Jurkat, Clone E6-1 (cell line): ENCODE results near the gene PIGZ.
A peak's percentile ranks its signal among the peaks of the same experiment; 100 is the strongest.

ENCODE experiments used
- DNase-seq: peaks from one replicate; pipeline ENCODE4 v3.0.0-alpha.2; 2011; ENCODE audit warnings: low read depth, low spot score
- H3K4me3 ChIP-seq: 2 replicates; pipeline ENCODE4 v1.5.1; 2011; ENCODE audit warnings: mild to moderate bottlenecking, low read length, control low read depth, moderate library complexity

Gene PIGZ

DNA sequence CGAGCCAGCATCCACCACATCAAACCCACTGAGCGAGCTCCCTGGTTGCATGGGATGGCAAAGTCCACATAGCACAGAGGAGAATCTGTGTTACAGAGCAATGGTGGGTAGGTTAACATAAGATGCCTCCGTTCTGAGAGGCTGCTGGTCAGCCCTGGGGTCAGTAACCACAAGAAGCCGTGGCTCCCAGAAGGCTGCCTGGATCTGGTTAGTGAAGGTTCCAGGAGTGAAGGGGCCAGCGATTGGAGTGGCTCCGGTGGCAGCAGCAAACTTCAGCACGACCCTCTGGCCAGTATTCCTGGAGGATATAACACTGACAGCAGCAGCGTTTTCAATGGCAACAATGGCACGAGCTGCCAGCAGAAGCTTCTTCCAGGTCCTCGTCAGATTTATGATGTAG lies 18.4 kb upstream of the PIGZ start:
- DNase-seq, result no peak

DNA sequence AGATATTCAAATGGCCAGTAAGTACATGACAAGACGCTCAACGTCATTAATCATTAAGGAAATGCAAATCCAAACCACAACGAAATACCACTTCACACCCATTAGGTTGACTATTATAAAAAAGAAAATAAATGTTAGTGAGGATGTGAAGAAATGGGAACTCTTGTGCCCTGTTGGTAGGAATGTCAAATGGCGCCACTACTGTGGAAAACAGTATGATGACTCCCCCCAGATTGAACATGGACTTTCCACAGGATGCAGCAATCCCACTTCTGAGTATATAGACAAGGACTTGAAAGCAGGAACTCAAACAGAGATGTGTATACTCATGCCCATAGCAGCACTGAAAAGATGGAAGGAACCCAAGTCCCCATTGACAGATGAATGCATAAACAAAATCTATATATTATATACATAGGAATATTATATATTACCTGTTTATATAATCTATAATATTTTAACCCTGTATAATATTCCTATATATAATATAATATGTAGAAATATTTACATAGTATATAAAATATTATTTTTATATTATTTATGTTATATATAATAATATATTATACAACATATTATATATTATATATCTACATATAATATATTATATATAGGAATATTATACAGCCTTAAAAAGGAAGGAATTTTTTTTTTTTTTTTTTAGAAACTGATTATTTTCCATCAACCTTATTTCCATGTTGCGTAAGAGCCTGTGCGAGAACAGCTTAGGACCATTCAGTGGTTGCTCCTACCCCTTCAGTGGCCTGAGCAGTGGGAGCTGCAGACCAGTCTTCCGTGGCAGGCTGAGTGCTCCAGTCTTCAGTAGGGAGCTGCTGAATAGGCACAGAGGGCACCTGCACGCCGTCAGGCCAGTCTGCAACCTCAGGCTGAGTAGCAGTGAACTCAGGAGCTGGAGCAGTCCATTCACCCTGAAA lies 17.6 kb upstream of the PIGZ start:
- no peak overlapping the region for H3K4me3 ChIP-seq
- DNase-seq, result no peak

More for the DNA sequence above, 18.4 kb upstream of the PIGZ start:
- no peak overlapping the region for H3K4me3 ChIP-seq

GRCh38 chr3:196985298-196985697 lies 16.7 kb upstream of the PIGZ start:
- no peak overlapping the region for H3K4me3 ChIP-seq
- no peak for DNase-seq

DNA sequence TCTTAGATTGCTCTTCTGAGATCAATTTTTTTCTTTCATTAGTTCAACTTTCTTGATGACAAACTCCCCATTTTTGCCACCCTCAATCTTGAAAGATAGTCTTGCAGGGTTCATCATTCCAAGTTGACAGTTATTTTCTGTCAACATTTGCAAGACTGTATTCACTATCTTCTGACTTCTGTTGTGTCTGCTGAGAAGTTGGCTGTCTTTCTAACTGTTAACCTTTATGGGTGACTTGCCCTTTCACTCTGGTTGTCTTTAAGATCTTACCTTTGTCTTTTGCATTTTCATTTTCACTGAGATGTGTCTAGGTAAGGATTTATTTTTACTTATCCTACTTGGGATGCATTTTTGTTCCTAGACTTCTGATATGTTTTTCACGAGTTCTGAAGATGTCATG lies 14.6 kb upstream of the PIGZ start:
- DNase-seq, result no peak
- no peak overlapping the region for H3K4me3 ChIP-seq

- H3K4me3 ChIP-seq, result no peak overlapping the region
- no peak for DNase-seq
Measured at GRCh38 chr3:196981657-196982056, 13.0 kb upstream of the PIGZ start.

GRCh38 chr3:196979545-196979944 lies 10.9 kb upstream of the PIGZ start:
- no peak for DNase-seq
- no peak overlapping the region for H3K4me3 ChIP-seq

DNA sequence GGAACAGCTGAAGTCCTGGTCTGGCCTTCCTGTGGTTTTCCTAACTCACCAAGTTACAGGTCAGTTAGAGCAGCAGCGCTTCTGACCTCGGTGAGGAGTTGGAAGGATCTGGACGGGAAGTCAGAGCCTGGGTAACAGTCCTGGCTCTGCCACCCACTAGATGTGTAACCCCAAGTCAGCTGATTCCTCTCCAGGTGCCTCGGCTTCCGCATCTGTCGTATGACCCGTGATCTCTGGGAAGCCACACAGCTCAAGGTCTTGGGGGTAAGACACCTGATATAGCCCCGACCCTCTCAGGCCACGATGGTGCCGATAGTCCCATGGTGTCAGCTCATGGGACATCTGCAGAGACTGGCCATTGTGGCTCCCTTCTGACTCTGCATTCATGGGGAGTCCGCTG lies 8.3 kb upstream of the PIGZ start:
- peak; percentile 59 for DNase-seq
- peak overlapping the region; percentile 34 for H3K4me3 ChIP-seq

GRCh38 chr3:196975349-196975748 lies 6.7 kb upstream of the PIGZ start:
- DNase-seq, result no peak
- H3K4me3 ChIP-seq, result no peak overlapping the region

- DNase-seq, result no peak
- H3K4me3 ChIP-seq, result no peak overlapping the region
Measured at GRCh38 chr3:196974661-196975060, 6.0 kb upstream of the PIGZ start.

GRCh38 chr3:196971094-196971698 lies 2.6 kb upstream of the PIGZ start:
- no peak overlapping the region for H3K4me3 ChIP-seq
- no peak for DNase-seq

GRCh38 chr3:196970547-196971093 lies 2.0 kb upstream of the PIGZ start:
- DNase-seq, result no peak
- H3K4me3 ChIP-seq, result no peak overlapping the region

- peak; percentile 35 for DNase-seq
Measured at GRCh38 chr3:196969660-196970546, 1.3 kb upstream of the PIGZ start.

DNA sequence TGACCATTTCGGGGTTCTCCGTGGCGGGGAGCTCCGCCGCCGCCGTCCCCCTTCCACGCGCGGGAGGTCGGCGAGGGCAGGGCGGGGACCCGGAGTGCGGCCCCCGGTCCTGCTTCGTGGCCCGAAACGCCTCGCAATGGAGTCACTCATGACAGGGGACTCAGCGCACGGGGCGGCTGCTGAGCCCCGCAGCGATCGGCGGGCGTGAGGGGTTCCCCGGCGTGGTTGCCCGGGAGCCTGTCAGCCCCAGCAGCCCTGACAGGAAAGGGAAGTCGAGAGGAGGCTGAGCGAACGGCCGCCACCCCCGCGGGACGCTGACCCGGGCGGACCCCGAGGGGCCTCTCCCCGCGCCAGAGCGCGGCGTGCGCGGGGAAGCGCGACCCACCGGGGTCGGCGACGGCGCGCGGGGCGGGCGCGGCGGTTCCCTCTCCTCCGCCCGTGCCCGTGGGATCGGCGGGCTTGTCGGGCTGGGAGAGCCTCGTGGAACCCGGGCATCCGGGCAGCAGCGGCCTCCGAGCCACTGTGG lies 564 bp upstream of the PIGZ start:
- DNase-seq, result no peak
- H3K4me3 ChIP-seq, result peak overlapping the region; percentile 59

More at GRCh38 chr3:196969660-196970546, 1.3 kb upstream of the PIGZ start:
- peak overlapping the region; percentile 59 for H3K4me3 ChIP-seq

DNA sequence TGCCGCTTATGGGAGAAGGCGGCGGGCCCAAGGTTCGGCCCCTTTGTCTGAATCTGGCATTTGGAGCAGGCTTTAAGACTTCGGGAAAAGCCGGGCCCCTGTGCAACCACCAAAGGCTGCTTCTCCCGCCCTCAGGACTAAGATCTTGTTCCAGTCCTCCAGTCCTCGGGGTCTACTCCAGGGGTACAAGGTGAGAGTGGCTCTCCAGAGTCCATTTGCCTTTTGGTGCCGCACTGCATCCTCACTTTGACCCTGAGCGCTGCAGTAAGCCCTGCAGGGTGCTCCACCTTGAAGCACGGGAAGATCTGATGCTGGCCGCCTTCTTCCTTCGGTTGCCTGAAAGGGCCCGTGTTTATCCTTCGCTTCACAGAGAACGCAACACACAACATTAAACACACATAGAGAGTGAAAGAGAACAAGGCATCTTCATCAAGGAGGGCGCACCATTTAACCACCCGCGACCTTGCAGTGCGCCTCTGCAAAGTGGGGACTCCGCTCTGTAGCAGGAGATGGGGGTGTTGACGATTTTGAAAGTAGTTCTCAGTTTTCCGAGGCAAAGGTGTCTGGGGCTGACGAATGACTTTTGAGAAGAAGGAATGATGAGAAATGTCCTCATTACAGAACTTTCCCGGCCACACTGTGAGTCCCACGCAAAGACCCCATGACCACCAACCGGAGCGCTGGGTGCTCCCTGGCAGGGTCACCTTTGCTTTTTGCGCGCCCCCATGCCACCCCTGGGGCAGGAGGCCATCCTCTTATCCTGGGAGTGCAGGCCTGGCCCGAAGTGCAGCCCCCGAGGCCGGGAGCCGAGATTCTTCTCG lies 1.0 kb downstream of the PIGZ start:
- DNase-seq, result no peak
- peak overlapping the region; percentile 50 for H3K4me3 ChIP-seq

GRCh38 chr3:196966526-196967401 lies 1.9 kb downstream of the PIGZ start:
- DNase-seq, result no peak
- H3K4me3 ChIP-seq, result no peak overlapping the region

DNA sequence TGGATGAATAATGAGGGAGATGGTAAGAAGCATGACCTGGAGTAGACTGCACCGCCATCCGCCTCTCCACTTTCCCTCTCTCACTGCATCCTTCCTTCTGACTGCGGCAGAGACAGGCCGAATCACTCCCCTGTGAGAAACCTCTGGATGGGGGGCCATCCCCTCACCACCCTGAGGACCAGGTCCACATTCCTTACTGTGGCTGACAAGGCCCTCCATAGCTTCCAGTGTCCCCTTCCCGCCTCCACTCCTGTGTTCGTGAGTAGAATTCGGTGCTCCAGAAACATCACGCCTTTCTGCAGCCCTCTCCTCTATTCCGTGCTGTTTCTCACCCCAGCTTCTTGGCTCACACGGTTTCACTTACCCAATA lies 2.8 kb downstream of the PIGZ start:
- DNase-seq, result no peak
- no peak overlapping the region for H3K4me3 ChIP-seq

GRCh38 chr3:196965112-196965803 lies 3.4 kb downstream of the PIGZ start:
- no peak overlapping the region for H3K4me3 ChIP-seq
- no peak for DNase-seq
